GM04503 (cell line): ENCODE data around the gene PCDHB2.
"Not testable (repeated sequence)": the region's sequence is repeated elsewhere in the genome, so short reads cannot be mapped to it uniquely, and the experiment has no call there.

Experiments
- DNase-seq: peaks from one replicate; pipeline ENCODE4 v3.0.0-alpha.2; 2012; ENCODE audit warnings: low read depth

The PCDHB2 gene

GRCh38 chr5:141094481-141095262 is at the start of gene PCDHB2:
TSS of gene PCDHB2 (plus strand) at chr5:141094615. CDS start at chr5:141094791, 176 bp downstream.
- DNase-seq = no peak

- no peak for DNase-seq
Observed at GRCh38 chr5:141050622-141051520, 43.5 kb upstream of the PCDHB2 start, which contains the start of gene PCDHB1. TSS of gene PCDHB1 (plus strand) at chr5:141051374. CDS start at chr5:141051471, 97 bp downstream.

GRCh38 chr5:141051521-141051866 is 42.9 kb upstream of the PCDHB2 start:
- no peak for DNase-seq

DNA sequence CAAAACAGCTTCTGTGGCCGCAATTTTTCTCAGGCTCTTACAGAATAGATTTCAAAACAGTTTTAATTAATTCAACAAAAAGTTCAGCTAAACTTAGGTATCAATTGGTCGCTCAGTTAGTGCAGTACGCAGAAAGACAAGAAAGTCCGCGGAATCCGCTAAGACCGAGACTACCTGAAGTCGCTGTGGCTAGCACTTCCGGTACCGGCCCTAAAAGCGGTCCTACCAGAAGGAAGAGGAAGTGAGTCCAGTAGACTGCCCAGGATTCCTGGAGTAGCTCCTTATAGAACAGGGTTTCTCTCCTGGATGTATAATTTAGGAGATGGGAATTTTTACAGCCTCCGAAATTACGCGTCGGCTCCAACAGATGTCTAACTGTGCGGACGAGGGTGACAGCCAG is 16.6 kb upstream of the PCDHB2 start:
- DNase-seq = no peak

GRCh38 chr5:141082228-141082627 is 12.2 kb upstream of the PCDHB2 start:
- DNase-seq = no peak

DNA sequence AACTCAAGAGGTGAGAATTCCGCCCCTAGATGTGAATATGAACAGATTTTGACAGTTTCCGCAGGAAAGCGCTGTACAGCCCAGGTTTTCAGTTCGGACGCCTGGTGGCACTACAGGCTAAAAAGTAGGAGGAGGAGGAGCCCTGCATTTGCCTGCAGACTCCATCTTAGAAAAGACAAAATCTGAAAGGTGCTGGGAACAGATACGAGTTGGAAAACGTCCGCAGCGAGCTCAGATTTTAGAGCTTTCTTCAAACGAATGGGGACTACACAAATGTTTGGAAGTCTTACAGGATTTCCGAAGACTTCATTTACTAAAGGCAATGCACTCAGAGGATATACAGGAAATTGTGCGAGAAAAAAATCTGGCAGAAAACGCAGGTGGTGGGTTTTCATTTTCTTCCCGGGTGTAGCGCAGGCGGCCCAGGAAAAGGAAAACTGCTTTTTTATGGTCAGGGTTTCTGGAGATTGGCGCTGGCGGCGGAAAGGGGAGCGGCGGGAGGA is 9.9 kb upstream of the PCDHB2 start:
- peak; percentile 28 for DNase-seq

- no peak for DNase-seq
Observed at GRCh38 chr5:141095263-141095641, 837 bp downstream of the PCDHB2 start.

GRCh38 chr5:141096181-141096580 is 1.8 kb downstream of the PCDHB2 start:
- not testable (repeated sequence) for DNase-seq

DNA sequence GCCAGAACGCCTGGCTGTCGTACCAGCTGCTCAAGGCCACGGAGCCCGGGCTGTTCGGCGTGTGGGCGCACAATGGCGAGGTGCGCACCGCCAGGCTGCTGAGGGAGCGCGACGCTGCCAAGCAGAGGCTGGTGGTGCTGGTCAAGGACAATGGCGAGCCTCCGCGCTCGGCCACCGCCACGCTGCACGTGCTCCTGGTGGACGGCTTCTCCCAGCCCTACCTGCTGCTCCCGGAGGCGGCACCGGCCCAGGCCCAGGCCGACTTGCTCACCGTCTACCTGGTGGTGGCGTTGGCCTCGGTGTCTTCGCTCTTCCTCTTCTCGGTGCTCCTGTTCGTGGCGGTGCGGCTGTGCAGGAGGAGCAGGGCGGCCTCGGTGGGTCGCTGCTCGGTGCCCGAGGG is 2.2 kb downstream of the PCDHB2 start:
- DNase-seq = not testable (repeated sequence)

- DNase-seq = no peak
Observed at GRCh38 chr5:141100243-141100805, 5.9 kb downstream of the PCDHB2 start, which contains the start of gene PCDHB3. TSS of gene PCDHB3 (plus strand) at chr5:141100473. CDS start at chr5:141100650, 177 bp downstream.

GRCh38 chr5:141101059-141101458 is 6.6 kb downstream of the PCDHB2 start:
- no peak for DNase-seq

DNA sequence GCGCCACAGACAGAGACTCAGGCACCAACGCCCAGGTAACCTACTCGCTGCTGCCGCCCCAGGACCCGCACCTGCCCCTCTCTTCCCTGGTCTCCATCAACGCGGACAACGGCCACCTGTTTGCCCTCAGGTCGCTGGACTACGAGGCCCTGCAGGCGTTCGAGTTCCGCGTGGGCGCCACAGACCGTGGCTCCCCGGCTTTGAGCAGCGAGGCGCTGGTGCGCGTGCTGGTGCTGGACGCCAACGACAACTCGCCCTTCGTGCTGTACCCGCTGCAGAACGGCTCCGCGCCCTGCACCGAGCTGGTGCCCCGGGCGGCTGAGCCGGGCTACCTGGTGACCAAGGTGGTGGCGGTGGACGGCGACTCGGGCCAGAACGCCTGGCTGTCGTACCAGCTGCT is 7.7 kb downstream of the PCDHB2 start:
- DNase-seq = not testable (repeated sequence)

GRCh38 chr5:141102471-141102870 is 8.1 kb downstream of the PCDHB2 start:
- DNase-seq = not testable (repeated sequence)

GRCh38 chr5:141105350-141105749 is 10.9 kb downstream of the PCDHB2 start:
- no peak for DNase-seq

GRCh38 chr5:141119250-141119649 is 24.8 kb downstream of the PCDHB2 start:
- no peak for DNase-seq

DNA sequence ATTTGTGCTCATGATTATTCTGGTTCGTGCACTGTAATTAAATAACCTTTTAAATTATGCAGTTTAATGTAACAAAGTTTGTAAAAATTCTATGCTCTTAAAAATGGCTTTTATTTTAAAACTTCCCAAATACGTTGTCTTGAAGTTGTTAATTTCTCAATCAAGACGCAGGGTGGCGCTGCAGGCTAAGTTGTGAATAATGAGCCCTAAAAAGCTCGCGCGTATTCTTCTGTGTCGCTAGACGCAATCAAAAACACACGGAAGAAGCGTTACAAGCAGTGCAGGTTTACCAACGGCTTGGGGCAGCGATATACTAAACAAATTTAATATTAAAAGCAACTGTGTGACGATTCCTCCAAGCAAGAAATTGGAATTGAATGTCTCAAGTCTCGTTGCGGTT is 27.1 kb downstream of the PCDHB2 start, which contains the start of gene PCDHB4:
Gene PCDHB4 (plus strand): TSS at position 256 of the 400 bp plus-strand sequence. CDS start 181 bp downstream, outside the sequence.
- DNase-seq = no peak

DNA sequence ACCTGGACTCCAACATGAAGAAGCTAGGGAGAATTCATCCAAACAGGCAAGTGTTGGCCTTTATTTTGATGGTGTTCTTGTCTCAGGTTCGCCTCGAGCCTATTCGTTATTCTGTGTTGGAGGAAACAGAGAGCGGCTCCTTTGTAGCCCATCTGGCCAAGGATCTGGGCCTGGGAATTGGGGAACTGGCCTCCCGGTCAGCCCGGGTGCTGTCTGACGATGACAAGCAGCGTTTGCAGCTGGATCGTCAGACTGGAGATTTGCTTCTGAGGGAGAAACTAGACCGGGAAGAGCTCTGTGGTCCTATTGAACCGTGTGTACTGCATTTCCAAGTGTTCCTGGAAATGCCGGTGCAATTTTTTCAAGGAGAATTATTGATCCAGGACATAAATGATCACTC is 27.6 kb downstream of the PCDHB2 start:
- no peak for DNase-seq

DNA sequence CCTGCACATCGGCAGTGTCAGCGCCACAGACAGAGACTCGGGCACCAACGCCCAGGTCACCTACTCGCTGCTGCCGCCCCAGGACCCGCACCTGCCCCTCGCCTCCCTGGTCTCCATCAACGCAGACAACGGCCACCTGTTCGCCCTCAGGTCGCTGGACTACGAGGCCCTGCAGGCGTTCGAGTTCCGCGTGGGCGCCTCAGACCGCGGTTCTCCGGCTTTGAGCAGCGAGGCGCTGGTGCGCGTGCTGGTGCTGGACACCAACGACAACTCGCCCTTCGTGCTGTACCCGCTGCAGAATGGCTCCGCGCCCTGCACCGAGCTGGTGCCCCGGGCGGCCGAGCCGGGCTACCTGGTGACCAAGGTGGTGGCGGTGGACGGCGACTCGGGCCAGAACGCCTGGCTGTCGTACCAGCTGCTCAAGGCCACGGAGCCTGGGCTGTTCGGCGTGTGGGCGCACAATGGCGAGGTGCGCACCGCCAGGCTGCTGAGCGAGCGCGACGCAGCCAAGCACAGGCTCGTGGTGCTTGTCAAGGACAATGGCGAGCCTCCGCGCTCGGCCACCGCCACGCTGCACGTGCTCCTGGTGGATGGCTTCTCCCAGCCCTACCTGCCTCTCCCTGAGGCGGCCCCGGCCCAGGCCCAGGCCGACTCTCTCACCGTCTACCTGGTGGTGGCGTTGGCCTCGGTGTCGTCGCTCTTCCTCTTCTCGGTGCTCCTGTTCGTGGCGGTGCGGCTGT is 29.2 kb downstream of the PCDHB2 start:
- not testable (repeated sequence) for DNase-seq

DNA sequence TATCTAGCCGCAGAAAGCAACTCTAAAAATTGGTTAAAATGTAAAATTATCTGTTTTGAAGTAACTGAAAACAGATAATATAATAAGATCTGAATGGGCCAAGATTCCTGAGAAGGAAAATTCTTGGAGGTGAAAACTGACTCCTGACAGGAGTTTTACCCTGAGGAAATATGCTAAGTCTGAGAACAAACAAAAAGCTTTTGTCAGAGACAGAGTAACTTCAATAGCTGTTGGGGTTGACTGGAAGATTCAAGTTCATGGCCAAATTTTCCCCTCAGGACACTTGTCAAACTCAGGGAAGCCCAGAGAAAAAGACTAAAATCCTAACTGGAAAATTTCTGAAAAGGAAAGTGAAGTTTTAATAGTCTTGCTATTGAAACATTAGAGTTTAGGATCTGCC is 32.9 kb downstream of the PCDHB2 start:
- no peak for DNase-seq

- no peak for DNase-seq
Observed at GRCh38 chr5:141135030-141135717, 40.8 kb downstream of the PCDHB2 start, which contains the start of gene PCDHB5. TSS of gene PCDHB5 (plus strand) at chr5:141135206. CDS start at chr5:141135435, 229 bp downstream.
